ENCODE data around the gene RAB35. TPM values are rescaled to one million over a fixed set of nuclear protein-coding genes. Genes with fewer than 3 reads are reported as not detected.

The RAB35 gene
- total RNA-seq, 1 experiment from 2014 or later: 52.8 TPM

DNA sequence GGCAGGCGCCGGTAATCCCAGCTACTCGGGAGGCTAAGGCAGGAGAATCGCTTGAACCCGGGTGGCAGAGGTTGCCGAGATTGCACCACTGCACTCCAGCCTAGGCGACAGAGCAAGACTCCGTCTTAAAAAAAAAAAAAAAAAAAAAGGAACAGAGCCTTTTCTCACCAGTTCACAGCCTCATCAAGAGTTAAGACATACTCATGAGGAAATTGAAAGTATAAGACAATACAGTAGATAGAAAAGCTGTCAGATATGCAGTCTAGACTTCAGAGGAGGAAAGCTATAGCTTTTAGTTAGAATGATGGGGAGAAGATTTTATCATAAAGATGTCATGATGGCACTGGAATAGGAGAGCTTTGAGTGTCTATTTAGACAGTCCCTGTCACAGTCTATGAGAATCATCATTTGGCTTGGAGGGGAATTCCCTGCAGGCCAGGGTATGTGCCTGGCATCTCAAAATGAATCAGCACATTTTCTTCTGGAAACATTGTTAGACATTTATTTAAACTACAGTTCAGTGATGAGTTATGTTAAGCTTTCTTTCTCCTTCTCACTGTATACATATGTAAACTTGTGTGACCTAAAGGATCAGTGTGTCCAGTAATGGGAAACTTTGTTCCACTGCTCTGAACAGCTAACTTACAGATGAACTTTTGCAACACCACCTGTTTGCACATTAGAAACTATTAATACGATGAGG lies 2.9 kb upstream of the RAB35 start:
- Histone ChIP-seq H3K4me2 (ENCODE audit: low read length) (peak overlapping the region; percentile 85), H3K27me3 (ENCODE audit: low read length) (no peaks in the 10 kb centered on the region), H3K9ac (ENCODE audit: low read length) (no peak overlapping the region), H3F3A (ENCODE audit: low read length, unreplicated experiment) (peaks cover 3% of the 10 kb centered on the region), H3K27ac (ENCODE audit: low read length) (peak overlapping the region; percentile 83), H3K9me3 (ENCODE audit: low read length) (no peaks in the 10 kb centered on the region), H3K9me2 (replicated peaks; ENCODE audit: low read length) (no peaks in the 10 kb centered on the region), H3K4me3 (ENCODE audit: low read length) (no peak overlapping the region; the same call in 1 of the 2 replicates), H2AFZ (ENCODE audit: low read length) (no peak overlapping the region), H3K79me2 (ENCODE audit: low read length) (peaks cover 41% of the 10 kb centered on the region), H3K4me1 (ENCODE audit: insufficient read depth, low read length) (peaks cover 32% of the 10 kb centered on the region), H3K36me3 (ENCODE audit: low read depth, low read length) (peaks cover 4% of the 10 kb centered on the region), H4K20me1 (ENCODE audit: low read length) (peaks cover 15% of the 10 kb centered on the region)
- intact Hi-C loops (cut with micrococcal nuclease): no loop called here
- peak; percentile 52 for DNase-seq
- BruUV-seq (replicated peaks): no TSS peak
- CTCF ChIA-PET: interaction anchor here (0.7 kb wide), 1 partner anchor 25 kb away, joined by 5 read pairs; no protein-coding TSS in a partner anchor
- POLR2A ChIA-PET (ENCODE audit: unreplicated experiment): no interaction called here
- TF ChIP-seq, protein P1, sequence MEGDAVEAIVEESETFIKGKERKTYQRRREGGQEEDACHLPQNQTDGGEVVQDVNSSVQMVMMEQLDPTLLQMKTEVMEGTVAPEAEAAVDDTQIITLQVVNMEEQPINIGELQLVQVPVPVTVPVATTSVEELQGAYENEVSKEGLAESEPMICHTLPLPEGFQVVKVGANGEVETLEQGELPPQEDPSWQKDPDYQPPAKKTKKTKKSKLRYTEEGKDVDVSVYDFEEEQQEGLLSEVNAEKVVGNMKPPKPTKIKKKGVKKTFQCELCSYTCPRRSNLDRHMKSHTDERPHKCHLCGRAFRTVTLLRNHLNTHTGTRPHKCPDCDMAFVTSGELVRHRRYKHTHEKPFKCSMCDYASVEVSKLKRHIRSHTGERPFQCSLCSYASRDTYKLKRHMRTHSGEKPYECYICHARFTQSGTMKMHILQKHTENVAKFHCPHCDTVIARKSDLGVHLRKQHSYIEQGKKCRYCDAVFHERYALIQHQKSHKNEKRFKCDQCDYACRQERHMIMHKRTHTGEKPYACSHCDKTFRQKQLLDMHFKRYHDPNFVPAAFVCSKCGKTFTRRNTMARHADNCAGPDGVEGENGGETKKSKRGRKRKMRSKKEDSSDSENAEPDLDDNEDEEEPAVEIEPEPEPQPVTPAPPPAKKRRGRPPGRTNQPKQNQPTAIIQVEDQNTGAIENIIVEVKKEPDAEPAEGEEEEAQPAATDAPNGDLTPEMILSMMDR (conservative IDR thresholded peaks at IDR 0.05; ENCODE audit: low read depth, low read length): no peak
- TF ChIP-seq EZH2phosphoT487 (IDR thresholded peaks at IDR 0.05; ENCODE audit: borderline replicate concordance, low read length) (no peak), EZH2 (IDR thresholded peaks at IDR 0.05; ENCODE audit: low read length, unreplicated experiment) (no peak)
- ATAC-seq: no peak

DNA sequence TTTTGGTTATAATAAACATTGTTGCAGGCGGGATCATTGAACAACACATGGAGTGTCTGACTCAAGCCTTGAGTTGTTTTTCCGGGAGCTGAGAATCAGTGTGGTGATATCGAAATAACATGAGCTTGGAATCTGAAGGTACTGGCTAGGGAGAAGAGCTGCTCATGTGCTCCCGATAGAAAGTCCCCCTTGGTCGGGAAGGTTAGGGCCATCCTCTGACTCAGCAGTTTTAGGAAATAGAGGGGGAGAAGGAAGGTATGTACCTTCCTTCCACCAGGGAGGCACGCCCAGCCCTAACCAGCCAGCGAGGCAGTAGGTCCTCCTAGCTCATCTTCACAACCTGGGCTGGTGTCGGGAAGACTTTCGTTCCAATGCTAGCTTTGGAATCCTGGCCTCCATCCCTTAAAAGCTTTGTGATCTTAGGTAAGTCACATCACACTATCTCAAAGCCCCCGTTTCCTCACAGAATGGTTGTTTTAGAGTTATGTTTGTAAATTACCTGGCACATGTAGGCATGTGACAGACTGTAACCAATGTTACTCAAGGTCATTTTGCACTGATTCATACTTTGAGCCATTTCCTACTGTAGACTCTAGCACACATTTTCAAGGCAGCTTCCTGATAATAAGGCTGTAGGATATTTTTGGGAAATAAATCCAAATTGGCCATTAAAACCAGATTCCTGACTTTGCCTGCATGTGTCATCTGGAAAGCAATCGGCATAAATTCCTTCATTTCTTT lies 1.9 kb upstream of the RAB35 start:
- no TSS peak for BruUV-seq (replicated peaks)
- peak; percentile 71 for DNase-seq
- Histone ChIP-seq H3K4me2 (ENCODE audit: low read length) (peak overlapping the region; percentile 85), H4K20me1 (ENCODE audit: low read length) (peaks cover 18% of the 10 kb centered on the region), H3K36me3 (ENCODE audit: low read depth, low read length) (peaks cover 7% of the 10 kb centered on the region), H2AFZ (ENCODE audit: low read length) (peak overlapping the region; percentile 34), H3K4me3 (ENCODE audit: low read length) (peak overlapping the region; percentile 91), H3K9ac (ENCODE audit: low read length) (peak overlapping the region; percentile 95), H3K79me2 (ENCODE audit: low read length) (peaks cover 51% of the 10 kb centered on the region), H3F3A (ENCODE audit: low read length, unreplicated experiment) (no peaks in the 10 kb centered on the region), H3K9me2 (replicated peaks; ENCODE audit: low read length) (no peaks in the 10 kb centered on the region), H3K27me3 (ENCODE audit: low read length) (no peaks in the 10 kb centered on the region), H3K9me3 (ENCODE audit: low read length) (no peaks in the 10 kb centered on the region), H3K4me1 (ENCODE audit: insufficient read depth, low read length) (peaks cover 32% of the 10 kb centered on the region), H3K27ac (ENCODE audit: low read length) (peak overlapping the region; percentile 83)
- TF ChIP-seq, protein P1 (conservative IDR thresholded peaks at IDR 0.05; ENCODE audit: low read depth, low read length): no peak
- no peak for TF ChIP-seq EZH2phosphoT487 (IDR thresholded peaks at IDR 0.05; ENCODE audit: borderline replicate concordance, low read length)
- TF ChIP-seq EZH2 (IDR thresholded peaks at IDR 0.05; ENCODE audit: low read length, unreplicated experiment): no peak
- ChIA-PET CTCF (interaction anchor here (0.6 to 2.1 kb wide), 2 partner anchors 31 to 117 kb away, joined by 3 to 8 read pairs; no protein-coding TSS in a partner anchor), POLR2A (ENCODE audit: unreplicated experiment) (interaction anchor here (0.6 to 1.0 kb wide), 5 partner anchors 12 to 518 kb away, joined by 3 to 8 read pairs (median 4); no protein-coding TSS in a partner anchor)
- intact Hi-C loops (cut with micrococcal nuclease): no loop called here
- peak; percentile 3 for ATAC-seq
